Epithelial cell of prostate (primary cell): ENCODE data around the gene KDM7A.
"Not testable (repeated sequence)": the region's sequence is repeated elsewhere in the genome, so short reads cannot be mapped to it uniquely, and the experiment has no call there.

Experiments
- DNase-seq: peaks from one replicate; pipeline ENCODE4 v3.0.0-alpha.2; 2011; ENCODE audit warnings: low read depth, low spot score
- H3K27ac ChIP-seq: fragments of 450-650 bp; 2 replicates; pipeline ENCODE4 v1.5.1; 2017; ENCODE audit warnings: mild to moderate bottlenecking

The KDM7A gene

GRCh38 chr7:140203556-140203955 is 26.8 kb upstream of the KDM7A start:
- no peak overlapping the region for H3K27ac ChIP-seq
- no peak for DNase-seq

- DNase-seq, H3K27ac ChIP-seq: not testable (repeated sequence)
Measured at GRCh38 chr7:140202942-140203341, 26.2 kb upstream of the KDM7A start.

- DNase-seq, result no peak
- no peak overlapping the region for H3K27ac ChIP-seq
Measured at GRCh38 chr7:140201393-140201792, 24.6 kb upstream of the KDM7A start.

- H3K27ac ChIP-seq, result peak overlapping the region; percentile 41
Measured at GRCh38 chr7:140200061-140200989, 23.5 kb upstream of the KDM7A start.

GRCh38 chr7:140197938-140198337 is 21.2 kb upstream of the KDM7A start:
- no peak for DNase-seq
- no peak overlapping the region for H3K27ac ChIP-seq

More at GRCh38 chr7:140200061-140200989, 23.5 kb upstream of the KDM7A start:
- DNase-seq, result peak; percentile 46

GRCh38 chr7:140197218-140197890 is 20.6 kb upstream of the KDM7A start:
- DNase-seq, result no peak
- H3K27ac ChIP-seq, result no peak overlapping the region

GRCh38 chr7:140196361-140197217 is 19.8 kb upstream of the KDM7A start:
- no peak for DNase-seq
- H3K27ac ChIP-seq, result no peak overlapping the region

- no peak overlapping the region for H3K27ac ChIP-seq
- no peak for DNase-seq
Measured at GRCh38 chr7:140195859-140196258, 19.1 kb upstream of the KDM7A start.

GRCh38 chr7:140192620-140193019 is 15.8 kb upstream of the KDM7A start:
- H3K27ac ChIP-seq, result no peak overlapping the region
- no peak for DNase-seq

- DNase-seq, result no peak
Measured at GRCh38 chr7:140192176-140192575, 15.4 kb upstream of the KDM7A start.

GRCh38 chr7:140190588-140190987 is 13.8 kb upstream of the KDM7A start:
- no peak for DNase-seq
- H3K27ac ChIP-seq, result no peak overlapping the region

More at GRCh38 chr7:140192176-140192575, 15.4 kb upstream of the KDM7A start:
- no peak overlapping the region for H3K27ac ChIP-seq

- H3K27ac ChIP-seq, result no peak overlapping the region
- no peak for DNase-seq
Measured at GRCh38 chr7:140189917-140190316, 13.1 kb upstream of the KDM7A start.

GRCh38 chr7:140182917-140183316 is 6.1 kb upstream of the KDM7A start:
- DNase-seq, result no peak
- H3K27ac ChIP-seq, result no peak overlapping the region

- H3K27ac ChIP-seq, result no peak overlapping the region
- no peak for DNase-seq
Measured at GRCh38 chr7:140179339-140179738, 2.6 kb upstream of the KDM7A start.

GRCh38 chr7:140176122-140176701 is 571 bp downstream of the KDM7A start:
- H3K27ac ChIP-seq, result peak overlapping the region; percentile 96
- DNase-seq, result no peak

GRCh38 chr7:140175221-140176121 is 1.3 kb downstream of the KDM7A start:
- peak; percentile 93 for DNase-seq
- peak overlapping the region; percentile 96 for H3K27ac ChIP-seq

- no peak for DNase-seq
- H3K27ac ChIP-seq, result peak overlapping the region; percentile 96
Measured at GRCh38 chr7:140174217-140174616, 2.6 kb downstream of the KDM7A start.

- no peak overlapping the region for H3K27ac ChIP-seq
Measured at GRCh38 chr7:140170375-140170774, 6.4 kb downstream of the KDM7A start.

GRCh38 chr7:140168816-140169215 is 8.0 kb downstream of the KDM7A start:
- no peak for DNase-seq

More at GRCh38 chr7:140170375-140170774, 6.4 kb downstream of the KDM7A start:
- no peak for DNase-seq

More at GRCh38 chr7:140168816-140169215, 8.0 kb downstream of the KDM7A start:
- no peak overlapping the region for H3K27ac ChIP-seq
